NCI-H345 treated with DMSO at 0.1 percent for 48 hours (cell line): ENCODE results near the gene PAN3.
"Not testable (repeated sequence)": the region's sequence is repeated elsewhere in the genome, so short reads cannot be mapped to it uniquely, and the experiment has no call there.

Experiments used
- DNase-seq: peaks from one replicate; lab custom pipeline; 2025; ENCODE audit not compliant: unreplicated experiment; lab: John Stamatoyannopoulos, UW

Gene PAN3

GRCh38 chr13:28138012-28138755 lies at the start of gene PAN3:
TSS of gene PAN3 (plus strand) at chr13:28138545. CDS start at chr13:28138658, 113 bp downstream.
- DNase-seq = peak; percentile 31

- no peak for DNase-seq
Measured at GRCh38 chr13:28089065-28089464, 49.3 kb upstream of the PAN3 start.

GRCh38 chr13:28092431-28092830 lies 45.9 kb upstream of the PAN3 start:
- no peak for DNase-seq

- DNase-seq = no peak
Measured at GRCh38 chr13:28093881-28094280, 44.5 kb upstream of the PAN3 start.

GRCh38 chr13:28094306-28094705 lies 44.0 kb upstream of the PAN3 start:
- DNase-seq = no peak

- no peak for DNase-seq
Measured at GRCh38 chr13:28097503-28097902, 40.8 kb upstream of the PAN3 start.

- no peak for DNase-seq
Measured at GRCh38 chr13:28099396-28100149, 38.8 kb upstream of the PAN3 start.

- DNase-seq = peak; percentile 1
Measured at GRCh38 chr13:28100150-28101121, 37.9 kb upstream of the PAN3 start, which contains the start of gene FLT3. TSS of gene FLT3 (minus strand) at chr13:28100576. CDS start at chr13:28100510, 66 bp downstream.

- not testable (repeated sequence) for DNase-seq
Measured at GRCh38 chr13:28101886-28102285, 36.5 kb upstream of the PAN3 start.

GRCh38 chr13:28106976-28107375 lies 31.4 kb upstream of the PAN3 start:
- DNase-seq = no peak

- DNase-seq = no peak
Measured at GRCh38 chr13:28110414-28110813, 27.9 kb upstream of the PAN3 start.

- DNase-seq = no peak
Measured at GRCh38 chr13:28116736-28117135, 21.6 kb upstream of the PAN3 start.

GRCh38 chr13:28117689-28118377 lies 20.5 kb upstream of the PAN3 start:
- DNase-seq = no peak

- DNase-seq = no peak
Measured at GRCh38 chr13:28120317-28120716, 18.0 kb upstream of the PAN3 start.

- no peak for DNase-seq
Measured at GRCh38 chr13:28121224-28121623, 17.1 kb upstream of the PAN3 start.

GRCh38 chr13:28128030-28128429 lies 10.3 kb upstream of the PAN3 start:
- no peak for DNase-seq

GRCh38 chr13:28128926-28129325 lies 9.4 kb upstream of the PAN3 start:
- DNase-seq = no peak

- DNase-seq = no peak
Measured at GRCh38 chr13:28129911-28130693, 8.2 kb upstream of the PAN3 start.

GRCh38 chr13:28131646-28132045 lies 6.7 kb upstream of the PAN3 start:
- DNase-seq = no peak

- DNase-seq = no peak
Measured at GRCh38 chr13:28136916-28137315, 1.4 kb upstream of the PAN3 start.
